A549 treated with ZK216348 at 1 μM for 4 hours (cell line): ENCODE measurements around the gene ARL2BP. TPM values are rescaled to one million over a fixed set of nuclear protein-coding genes. Genes with fewer than 3 reads are reported as not detected.

Experiments
- total RNA-seq: library from RNA; stranded (reverse); fragments of 200-300 nt; extraction: Qiagen RNA extraction; gene quantifications from 5 replicates; pipeline ENCODE4 v1.2.3, GENCODE V29; 2022; ENCODE audit warnings: low read depth

ARL2BP gene
- total RNA-seq, result 58.4 to 77.6 TPM (median 74.6 TPM) in 5 replicates

GRCh38 chr16:57244767-57245471 is at the start of gene ARL2BP:
Gene ARL2BP, plus strand, starts transcription at chr16:57245259. Its CDS starts 109 bp downstream, at chr16:57245368.

GRCh38 chr16:57284209-57284951 is 39.3 kb downstream of the ARL2BP start, which contains the start of gene PLLP:
Gene PLLP, minus strand, starts transcription at chr16:57284672. Its CDS starts 132 bp downstream, at chr16:57284540.

Other genes with a start within 250 kb of the ARL2BP start
- gene CPNE2, start 152.7 kb upstream of the ARL2BP start, total RNA-seq, result 35.2 to 46.4 TPM (median 42.1 TPM) in 5 replicates
- gene PSME3IP1, start 59.2 kb upstream of the ARL2BP start, total RNA-seq, result 90.0 to 158 TPM (median 91.0 TPM) in 5 replicates
- gene RSPRY1, start 58.9 kb upstream of the ARL2BP start, total RNA-seq, result 26.6 to 35.0 TPM (median 31.3 TPM) in 5 replicates
- gene PLLP, start 39.4 kb downstream of the ARL2BP start, total RNA-seq, result 1.0 to 1.6 TPM (median 1.1 TPM) in 5 replicates
- gene CCL22, start 113.5 kb downstream of the ARL2BP start, total RNA-seq, result 0.05 TPM in 2 of 5 replicates, not detected in the others
- 0.07 to 0.19 TPM (median 0.12 TPM) in 4 of 5 replicates, not detected in the other for gene CX3CL1, start 127.2 kb downstream of the ARL2BP start, total RNA-seq
- gene CCL17, start 159.5 kb downstream of the ARL2BP start, total RNA-seq, result not detected in 5 replicates
- 69.4 to 81.7 TPM (median 74.6 TPM) in 5 replicates for gene CIAPIN1, start 202.1 kb downstream of the ARL2BP start, total RNA-seq
- gene COQ9, start 202.2 kb downstream of the ARL2BP start, total RNA-seq, result 32.9 to 54.5 TPM (median 50.9 TPM) in 5 replicates
- gene POLR2C, start 217.4 kb downstream of the ARL2BP start, total RNA-seq, result 108 to 134 TPM (median 114 TPM) in 5 replicates
- 26.4 to 50.2 TPM (median 40.8 TPM) in 5 replicates for gene DOK4, start 241.2 kb downstream of the ARL2BP start, total RNA-seq